Testis (tissue), 2 donors: ENCODE measurements around the gene GFY.

ENCODE experiments used
- POLR2A ChIP-seq: fragments of 450-650 bp; IDR thresholded peaks from one replicate; pipeline ENCODE4 v1.6.1; 2017; ENCODE audit warnings: antibody characterized with exemption, mild to moderate bottlenecking, moderate library complexity
- TF ChIP-seq, protein P1 (sequence below), 3 experiments: fragments of 450-650 bp in 2 of 3; fragments of 200-600 bp in 1 of 3; sonication (generic) in 1 of 3; IDR thresholded peaks; one replicate each; pipeline ENCODE4 v1.5.1; 2016 to 2019; ENCODE audit warnings: antibody characterized with exemption in 3 of 3, mild to moderate bottlenecking in 2 of 3, moderate library complexity in 1 of 3

DNA sequence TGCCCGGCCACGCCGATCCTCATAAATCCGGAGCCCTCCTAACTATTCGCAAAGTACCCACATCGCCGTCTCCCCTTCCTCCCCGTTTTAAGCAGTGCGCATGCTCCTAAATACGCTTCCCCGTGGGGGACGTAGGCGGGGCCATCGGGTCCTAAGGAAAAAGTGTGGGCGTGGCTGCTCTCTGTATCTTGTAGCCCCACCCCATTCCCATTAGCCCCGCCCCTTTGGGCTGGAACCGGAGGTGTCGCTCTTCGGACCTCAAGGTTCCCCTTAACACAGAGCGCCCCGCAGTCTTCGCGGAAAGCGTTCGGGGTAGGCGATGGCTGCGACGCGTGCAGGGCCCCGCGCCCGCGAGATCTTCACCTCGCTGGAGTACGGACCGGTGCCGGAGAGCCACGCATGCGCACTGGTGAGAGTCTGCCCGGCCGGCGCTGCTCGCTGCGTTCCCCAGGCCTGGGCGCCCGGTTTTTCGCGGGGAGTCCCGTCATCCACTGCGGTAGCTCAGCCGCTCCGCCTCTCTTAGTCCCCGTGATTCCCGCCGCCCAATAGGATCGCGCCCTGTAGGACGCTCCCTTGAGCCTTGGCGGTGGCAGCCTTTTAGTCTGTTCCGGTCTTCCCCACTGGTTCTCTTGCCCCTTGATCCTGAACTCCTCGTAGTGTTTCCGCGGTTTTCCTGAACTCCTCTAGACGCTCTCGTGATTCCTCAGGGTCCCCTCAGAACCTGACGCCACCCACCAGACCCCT, 28.0 kb downstream of the GFY start, which contains the start of gene ALDH16A1:
- peak; percentile 9 for TF ChIP-seq POLR2A
- TF ChIP-seq, protein P1, sequence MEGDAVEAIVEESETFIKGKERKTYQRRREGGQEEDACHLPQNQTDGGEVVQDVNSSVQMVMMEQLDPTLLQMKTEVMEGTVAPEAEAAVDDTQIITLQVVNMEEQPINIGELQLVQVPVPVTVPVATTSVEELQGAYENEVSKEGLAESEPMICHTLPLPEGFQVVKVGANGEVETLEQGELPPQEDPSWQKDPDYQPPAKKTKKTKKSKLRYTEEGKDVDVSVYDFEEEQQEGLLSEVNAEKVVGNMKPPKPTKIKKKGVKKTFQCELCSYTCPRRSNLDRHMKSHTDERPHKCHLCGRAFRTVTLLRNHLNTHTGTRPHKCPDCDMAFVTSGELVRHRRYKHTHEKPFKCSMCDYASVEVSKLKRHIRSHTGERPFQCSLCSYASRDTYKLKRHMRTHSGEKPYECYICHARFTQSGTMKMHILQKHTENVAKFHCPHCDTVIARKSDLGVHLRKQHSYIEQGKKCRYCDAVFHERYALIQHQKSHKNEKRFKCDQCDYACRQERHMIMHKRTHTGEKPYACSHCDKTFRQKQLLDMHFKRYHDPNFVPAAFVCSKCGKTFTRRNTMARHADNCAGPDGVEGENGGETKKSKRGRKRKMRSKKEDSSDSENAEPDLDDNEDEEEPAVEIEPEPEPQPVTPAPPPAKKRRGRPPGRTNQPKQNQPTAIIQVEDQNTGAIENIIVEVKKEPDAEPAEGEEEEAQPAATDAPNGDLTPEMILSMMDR (IDR thresholded peaks at IDR 0.05): no peak
